Endometrium (tissue), 2 donors: ENCODE results near the gene HPSE.
"Not testable (repeated sequence)": the region's sequence is repeated elsewhere in the genome, so short reads cannot be mapped to it uniquely, and the experiment has no call there.

ENCODE experiments used
- FAIRE-seq: peaks from 2 replicates; lab custom pipeline; 2012; peaks lifted over from hg19 to GRCh38; lab: Jason Lieb, UNC
- donor health status: control.
- donor health status: control.

The HPSE gene

DNA sequence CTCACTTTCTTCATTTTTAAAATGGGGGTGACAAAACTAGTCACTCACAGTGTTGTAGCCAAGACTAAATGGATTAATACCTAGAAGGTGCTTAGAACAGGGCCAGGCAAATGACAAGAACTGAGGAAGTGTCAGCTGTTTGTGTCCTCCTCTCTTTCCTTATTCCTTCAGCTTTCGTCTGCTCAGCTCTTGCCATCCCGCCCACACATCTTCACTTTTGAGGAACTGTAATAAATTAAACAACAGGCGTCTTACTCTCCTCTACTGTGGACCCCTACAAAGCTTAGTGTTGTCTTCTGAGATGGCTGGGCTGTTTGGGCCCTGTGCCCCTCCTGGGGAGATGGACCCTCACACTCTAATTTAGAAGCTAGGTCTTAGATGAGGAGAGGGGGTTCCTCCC, 2.7 kb downstream of the HPSE start:
- FAIRE-seq = no peak

GRCh38 chr4:83329521-83330110, 5.0 kb downstream of the HPSE start:
- no peak for FAIRE-seq

- no peak for FAIRE-seq
These were observed 6.0 kb downstream of the HPSE start for GRCh38 chr4:83328521-83329187.

GRCh38 chr4:83326546-83326945, 8.1 kb downstream of the HPSE start:
- no peak for FAIRE-seq

GRCh38 chr4:83325306-83325705, 9.3 kb downstream of the HPSE start:
- not testable (repeated sequence) for FAIRE-seq

- no peak for FAIRE-seq
These were observed 11.5 kb downstream of the HPSE start for GRCh38 chr4:83323136-83323535.

GRCh38 chr4:83320548-83320947, 14.1 kb downstream of the HPSE start:
- no peak for FAIRE-seq

GRCh38 chr4:83318666-83319065, 16.0 kb downstream of the HPSE start:
- FAIRE-seq = no peak

- FAIRE-seq = no peak
These were observed 17.0 kb downstream of the HPSE start for GRCh38 chr4:83317671-83318070.

DNA sequence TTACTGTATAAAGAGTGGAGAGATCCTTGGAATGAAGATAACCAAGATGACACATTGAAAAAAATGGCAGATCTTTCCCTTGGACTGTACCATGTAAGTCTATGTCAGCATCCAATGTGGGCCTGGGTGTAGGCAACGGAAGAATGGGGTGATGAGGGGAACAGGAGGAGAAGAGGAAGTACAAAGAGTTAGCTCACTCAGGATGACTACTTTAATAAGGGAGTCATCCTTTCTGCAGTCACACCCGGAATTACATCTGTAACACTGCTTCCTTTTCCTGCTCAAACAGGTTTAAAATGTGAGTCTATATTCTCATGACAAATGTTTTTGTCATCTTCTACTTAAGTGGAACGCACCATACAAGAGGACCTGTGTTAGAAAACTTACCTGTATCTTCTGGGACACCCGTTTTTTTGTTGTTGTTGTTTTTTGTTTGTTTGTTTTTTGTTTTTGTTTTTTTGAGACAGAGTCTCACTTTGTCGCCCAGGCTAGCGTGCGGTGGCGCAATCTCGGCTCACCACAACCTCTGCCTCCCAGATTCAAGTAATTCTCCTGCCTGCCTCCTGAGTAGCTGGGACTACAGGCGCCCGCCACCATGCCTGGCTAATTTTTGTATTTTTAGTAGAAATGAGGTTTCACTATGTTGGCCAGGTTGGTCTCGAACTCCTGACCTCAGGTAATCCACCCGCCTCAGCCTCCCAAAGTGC, 18.0 kb downstream of the HPSE start:
- FAIRE-seq = no peak

- no peak for FAIRE-seq
These were observed 19.2 kb downstream of the HPSE start for GRCh38 chr4:83315341-83315870.

GRCh38 chr4:83308672-83309071, 26.0 kb downstream of the HPSE start:
- no peak for FAIRE-seq

GRCh38 chr4:83307920-83308319, 26.7 kb downstream of the HPSE start:
- no peak for FAIRE-seq

DNA sequence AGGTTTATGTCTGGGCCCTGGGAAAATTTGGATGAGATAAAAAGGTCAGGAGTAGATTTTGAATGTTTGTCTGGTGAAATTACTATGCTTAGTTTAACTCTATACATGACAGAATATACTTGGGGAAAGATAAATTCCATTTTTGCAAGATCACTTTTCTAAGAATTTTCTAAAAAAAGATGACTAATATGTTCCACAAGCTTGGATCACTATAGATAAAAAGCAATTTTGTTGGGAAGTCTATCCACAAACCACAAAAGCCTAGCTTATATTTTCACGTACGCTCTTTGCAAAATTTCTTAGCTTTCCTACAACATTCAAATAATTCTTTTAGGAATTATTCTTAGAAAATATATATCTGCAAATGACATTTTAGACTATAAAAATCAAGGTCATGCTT, 29.5 kb downstream of the HPSE start:
- no peak for FAIRE-seq

DNA sequence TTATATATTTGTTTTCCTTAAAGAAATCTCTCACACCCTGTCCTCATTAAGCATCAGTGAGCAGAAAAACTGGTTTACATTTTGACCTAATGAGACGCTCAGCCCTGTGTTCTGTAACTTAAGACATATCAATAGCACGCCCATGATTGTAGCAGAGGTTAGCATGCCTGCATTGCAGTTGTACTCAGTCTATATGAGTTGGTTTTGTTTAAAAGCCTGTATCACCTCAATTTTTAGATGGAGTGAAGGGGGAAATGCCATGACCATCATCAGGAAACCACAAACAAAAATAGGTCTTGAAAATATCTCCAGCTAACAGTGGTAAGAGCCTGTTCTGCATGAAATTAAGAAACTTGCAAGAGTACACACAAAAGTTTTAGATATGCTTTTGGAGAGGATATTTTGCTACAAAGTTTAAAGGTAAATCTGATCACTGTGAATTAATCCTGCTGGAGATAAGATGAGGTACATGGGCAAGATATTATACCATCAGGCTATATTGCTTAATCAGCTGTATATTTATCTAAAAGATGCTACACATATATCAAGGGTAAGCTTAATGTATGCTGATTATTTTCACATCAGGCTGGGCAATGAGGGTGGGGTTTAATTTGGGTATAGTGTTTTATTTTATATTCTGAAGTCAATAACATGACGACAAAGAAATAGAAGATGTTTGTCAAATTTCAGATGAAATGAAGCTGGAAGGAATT, 36.9 kb downstream of the HPSE start:
- FAIRE-seq = no peak

DNA sequence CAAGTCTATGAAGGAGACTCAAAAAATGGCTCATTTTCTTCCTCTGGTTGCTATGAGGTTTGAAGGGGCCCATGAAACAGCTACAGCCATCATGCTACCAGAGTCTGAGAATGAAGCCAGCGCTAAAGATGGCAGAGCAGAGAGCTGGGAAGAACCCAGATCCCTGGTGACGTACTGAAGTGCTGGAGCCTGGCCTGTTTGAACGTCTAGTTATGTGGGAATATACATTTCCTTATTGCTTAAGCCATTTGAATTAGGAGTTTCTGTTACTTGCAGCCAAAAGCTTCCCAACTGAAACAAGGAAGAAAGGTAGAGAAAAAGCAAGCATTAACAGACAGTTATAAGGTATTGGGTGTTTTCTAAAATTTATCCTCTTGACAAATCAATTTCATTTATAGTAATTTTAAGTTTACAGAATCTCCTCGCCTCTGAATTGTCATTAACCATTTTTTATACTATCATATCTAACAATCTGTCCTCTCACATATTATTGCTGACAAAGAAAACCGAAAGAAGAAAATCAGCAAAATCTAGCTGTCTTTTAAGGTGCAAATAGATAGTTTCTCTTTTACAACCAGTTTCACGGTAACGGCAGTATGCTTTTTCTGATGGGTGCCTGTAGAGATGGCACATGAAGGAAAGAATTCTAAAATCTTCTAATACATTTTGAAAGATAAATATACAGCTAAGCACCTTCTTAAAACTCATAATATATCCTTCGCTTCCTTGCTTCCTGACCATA, 41.2 kb downstream of the HPSE start:
- no peak for FAIRE-seq

DNA sequence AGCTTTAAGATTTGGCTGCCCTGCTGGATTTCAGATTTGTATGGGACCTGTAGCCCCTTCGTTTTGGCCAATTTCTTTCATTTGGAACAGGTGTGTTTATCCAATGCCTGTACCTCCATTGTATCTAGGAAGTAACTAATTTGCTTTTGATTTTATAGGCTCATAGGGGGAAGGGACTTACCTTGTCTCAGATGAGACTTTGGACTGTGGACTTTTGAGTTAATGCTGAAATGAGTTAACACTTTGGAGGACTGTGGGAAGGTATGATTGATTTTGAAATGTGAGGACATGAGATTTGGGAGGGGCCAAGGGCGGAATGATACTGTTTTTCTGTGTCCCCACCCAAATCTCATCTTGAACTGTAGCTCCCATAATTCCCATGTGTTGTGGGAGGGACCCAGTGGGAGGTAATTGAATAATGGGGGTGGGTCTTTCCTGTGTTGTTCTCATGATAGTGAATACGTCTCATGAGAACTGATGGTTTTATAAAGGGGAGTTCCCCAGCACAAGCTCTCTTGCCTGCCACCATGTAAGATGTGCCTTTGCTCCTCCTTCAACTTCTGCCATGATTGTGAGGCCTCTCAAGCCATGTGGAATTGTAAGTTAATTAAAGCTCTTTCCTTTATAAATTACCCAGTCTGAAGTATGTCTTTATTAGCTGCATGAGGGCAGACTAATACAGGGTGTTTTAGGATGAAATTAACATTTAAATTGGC, 44.4 kb downstream of the HPSE start:
- not testable (repeated sequence) for FAIRE-seq

DNA sequence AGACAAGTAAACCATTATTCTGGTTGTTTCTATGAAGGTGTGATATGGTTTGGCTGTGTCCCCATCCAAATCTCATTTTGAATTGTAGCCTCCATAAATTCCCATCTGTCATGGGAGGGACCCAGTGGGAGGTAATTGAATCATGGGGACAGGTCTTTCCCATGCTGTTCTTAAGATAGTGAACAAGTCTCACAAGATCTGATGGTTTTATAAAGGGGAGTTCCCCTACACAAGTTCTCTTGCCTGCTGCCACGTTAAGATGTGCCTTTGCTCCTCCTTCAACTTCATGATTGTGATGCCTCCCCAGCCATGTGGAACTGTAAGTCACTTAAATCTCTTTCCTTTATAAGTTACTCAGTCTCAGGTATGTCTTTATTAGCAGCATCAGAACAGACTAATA, 46.3 kb downstream of the HPSE start:
- FAIRE-seq = not testable (repeated sequence)

DNA sequence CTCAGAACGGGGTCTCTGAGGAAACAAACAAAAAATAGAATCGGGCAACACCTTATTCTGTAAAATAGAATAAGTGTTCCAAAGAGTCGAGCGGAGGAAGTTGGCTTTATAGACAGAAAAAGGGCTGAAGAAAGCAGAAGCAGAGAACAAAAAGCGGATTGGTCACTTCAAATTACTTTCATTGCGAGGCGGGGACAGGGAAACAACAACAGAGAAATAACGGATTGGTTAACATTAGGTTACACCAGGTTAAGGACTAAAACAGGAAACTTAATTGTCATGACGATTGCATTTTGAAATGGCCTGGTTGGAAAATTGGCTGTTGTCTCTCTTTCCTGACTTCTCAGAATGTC, 49.6 kb downstream of the HPSE start:
- FAIRE-seq = no peak

GRCh38 chr4:83284193-83285054, 50.2 kb downstream of the HPSE start, which contains the start of gene COQ2:
TSS of gene COQ2 (minus strand) at chr4:83284798. CDS start at chr4:83284764, 34 bp downstream.
- FAIRE-seq = no peak
